ENCODE measurements around the gene CNIH2.

Gene CNIH2

DNA sequence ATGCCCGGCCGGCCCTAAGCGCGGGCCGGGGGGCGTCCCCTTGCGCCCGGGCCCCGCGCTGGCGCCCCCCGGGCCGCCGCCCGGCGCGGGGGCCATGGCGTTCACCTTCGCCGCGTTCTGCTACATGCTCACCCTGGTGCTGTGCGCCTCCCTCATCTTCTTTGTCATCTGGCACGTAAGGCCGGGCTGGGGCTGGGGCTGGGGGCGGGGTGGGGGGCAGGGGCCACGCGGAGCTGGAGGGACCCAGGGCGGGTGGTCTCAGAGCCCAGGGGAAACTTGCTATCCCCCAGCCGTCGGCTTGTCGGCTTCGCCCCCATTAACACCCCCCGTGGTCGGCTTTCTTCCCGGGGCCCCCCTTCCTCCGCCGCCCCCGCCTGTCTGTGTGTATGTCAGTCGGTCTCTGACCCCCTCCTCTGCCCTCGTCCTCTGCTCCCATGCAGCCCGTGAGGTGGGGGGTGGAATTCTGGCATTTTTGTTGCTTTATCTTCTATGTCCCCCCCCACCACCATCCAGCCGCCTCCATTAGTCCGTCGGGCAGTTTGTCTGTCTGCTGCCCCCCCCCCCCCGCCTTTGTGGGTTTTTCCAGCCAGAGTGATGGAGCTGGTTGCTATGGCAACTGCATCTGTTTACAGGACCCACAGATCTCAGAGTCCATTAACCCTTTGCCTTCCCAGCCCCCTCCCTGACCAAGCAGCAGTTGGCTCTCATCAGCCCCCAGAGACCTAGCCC lies 552 bp downstream of the CNIH2 start:
- ATAC-seq = no peak

DNA sequence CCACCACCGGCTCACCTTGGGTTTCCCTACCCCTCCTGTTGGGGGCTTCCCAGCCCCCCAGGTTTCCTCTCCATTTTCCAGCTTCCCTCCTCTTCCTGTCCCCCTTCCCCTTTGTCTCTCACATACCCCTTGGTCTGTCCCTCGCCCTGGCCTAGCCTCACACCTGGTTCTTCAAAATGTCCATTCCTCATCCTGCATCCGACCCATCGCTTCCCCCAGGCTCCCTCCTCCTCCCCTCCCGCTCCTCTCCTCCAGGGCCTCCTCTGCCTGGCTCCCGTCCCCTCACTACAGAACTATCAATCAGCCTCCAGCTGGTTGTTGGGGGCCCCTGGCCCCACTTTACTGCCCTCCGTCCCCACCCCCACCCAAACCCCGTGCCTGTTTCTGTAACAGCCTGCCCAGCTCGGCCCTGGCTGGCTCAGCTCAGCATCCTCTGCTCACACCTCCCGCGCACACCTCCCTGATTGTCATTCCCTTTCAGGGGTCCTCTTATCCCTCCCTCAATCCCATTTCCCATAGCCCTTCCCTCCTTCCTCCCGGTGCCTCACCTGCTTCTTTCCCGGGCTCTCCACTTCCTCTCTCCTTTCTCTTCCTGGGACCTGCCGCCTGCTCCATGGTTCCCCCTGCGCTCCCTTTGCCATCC lies 1.2 kb downstream of the CNIH2 start:
- no peak for ATAC-seq

DNA sequence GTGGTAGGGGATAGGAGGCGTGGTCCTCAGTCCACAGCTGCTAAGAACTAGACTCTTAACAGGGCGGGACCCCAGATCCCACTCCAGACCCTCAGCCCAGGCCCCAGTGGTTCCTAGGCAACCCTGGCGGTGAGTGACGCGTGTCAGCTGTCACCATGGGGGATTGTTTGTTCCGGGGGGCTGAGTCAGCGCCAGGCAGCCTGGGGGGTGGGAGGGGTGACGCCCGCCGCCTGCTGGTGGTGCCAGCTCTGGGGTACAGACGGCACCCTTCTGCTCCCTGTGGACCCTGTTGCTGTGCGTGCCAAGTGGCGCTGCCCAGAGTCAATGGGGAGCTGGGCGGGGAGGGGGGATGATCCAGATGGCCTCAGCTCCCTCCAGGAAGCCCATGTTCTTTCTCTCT lies 2.5 kb downstream of the CNIH2 start:
- ATAC-seq = no peak

DNA sequence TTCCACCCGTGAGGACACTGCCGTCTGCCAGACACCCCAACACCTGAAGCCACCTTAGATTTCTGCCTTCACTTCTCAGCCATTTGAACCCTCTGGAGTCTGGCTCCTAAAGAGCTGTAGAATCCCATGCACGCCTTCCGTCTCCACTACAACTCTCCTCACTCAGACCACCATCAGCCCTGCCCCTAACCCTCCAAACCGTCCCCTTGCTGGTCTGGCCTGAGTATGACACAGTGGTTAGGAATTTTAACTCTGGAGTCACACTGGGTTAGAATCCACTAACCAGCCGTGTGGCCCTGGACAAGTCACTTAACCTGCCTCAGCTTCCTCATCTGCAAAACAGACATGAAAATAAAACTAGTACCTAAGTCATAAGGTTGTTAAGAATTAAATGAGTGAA lies 3.0 kb downstream of the CNIH2 start:
- ATAC-seq = no peak

DNA sequence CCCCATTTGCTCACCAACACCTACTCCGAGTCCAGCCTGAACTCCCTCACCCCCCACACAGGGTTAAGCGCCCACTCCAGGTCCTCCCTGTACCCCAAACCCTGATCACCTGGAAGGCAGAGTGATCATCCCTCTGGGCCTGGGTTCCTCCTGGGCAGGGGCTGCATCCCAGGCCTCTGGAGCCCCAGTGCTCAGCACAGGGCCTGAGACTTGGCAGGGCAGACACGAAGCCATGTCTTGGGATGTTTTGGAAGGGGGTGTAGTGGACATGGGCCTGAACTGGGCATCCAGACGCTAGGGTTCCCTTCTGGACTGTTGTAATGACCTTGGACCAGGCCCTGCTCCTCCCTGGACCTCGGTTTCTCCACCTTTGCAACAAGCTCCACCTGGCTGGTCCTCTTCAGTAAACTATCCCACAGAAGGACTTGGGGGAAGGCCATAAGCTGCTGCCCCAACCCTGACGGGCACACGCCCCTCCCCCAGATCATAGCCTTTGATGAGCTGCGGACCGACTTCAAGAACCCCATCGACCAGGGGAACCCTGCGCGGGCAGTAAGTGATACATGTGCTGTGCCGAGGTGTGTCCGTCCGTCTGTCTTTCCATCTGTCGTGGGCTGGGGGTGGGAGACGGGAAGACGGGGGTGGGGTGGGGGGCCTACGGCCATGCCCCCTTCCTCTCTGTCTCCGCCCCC lies 3.9 kb downstream of the CNIH2 start:
- no peak for ATAC-seq

DNA sequence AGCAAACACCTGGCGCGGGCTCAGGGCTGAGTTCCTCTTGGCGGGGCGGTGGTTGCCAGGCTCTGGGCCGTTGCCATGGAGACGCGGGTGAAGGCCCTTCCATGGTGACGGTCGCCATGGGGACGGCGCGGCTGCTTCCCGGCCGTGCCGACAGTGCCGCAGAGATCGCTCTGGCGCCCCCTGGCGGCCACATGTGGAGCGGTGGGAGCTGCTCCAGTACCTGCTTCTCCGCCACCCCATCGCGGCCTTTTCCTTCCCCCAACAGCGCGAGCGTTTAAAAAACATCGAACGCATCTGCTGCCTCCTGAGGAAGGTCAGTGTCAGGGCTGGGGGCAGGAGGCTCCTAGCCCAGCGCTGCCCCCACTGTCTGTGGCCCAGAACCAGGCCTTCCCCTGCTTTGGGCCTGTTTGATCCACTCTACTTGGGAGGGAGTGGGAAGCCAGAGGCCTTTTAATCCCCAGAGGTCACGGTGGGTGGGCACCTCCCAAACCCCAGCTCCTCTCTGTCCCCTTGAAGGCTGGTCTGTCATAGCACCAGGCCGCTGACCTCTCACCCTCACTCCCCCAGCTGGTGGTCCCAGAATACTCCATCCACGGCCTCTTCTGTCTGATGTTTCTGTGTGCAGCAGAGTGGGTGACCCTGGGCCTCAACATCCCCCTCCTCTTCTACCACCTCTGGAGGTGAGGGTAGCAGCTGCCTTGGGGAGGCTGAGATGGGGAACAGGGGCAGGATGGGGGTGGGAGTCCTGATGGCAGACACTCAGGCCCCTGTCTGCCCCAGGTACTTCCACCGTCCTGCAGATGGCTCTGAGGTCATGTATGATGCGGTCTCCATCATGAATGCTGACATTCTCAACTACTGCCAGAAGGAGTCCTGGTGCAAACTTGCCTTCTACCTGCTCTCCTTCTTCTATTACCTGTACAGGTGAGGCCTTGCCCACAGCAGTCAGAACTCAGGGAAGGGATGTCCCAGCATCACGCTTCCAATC lies 4.8 kb downstream of the CNIH2 start:
- ATAC-seq = peak; percentile 91

DNA sequence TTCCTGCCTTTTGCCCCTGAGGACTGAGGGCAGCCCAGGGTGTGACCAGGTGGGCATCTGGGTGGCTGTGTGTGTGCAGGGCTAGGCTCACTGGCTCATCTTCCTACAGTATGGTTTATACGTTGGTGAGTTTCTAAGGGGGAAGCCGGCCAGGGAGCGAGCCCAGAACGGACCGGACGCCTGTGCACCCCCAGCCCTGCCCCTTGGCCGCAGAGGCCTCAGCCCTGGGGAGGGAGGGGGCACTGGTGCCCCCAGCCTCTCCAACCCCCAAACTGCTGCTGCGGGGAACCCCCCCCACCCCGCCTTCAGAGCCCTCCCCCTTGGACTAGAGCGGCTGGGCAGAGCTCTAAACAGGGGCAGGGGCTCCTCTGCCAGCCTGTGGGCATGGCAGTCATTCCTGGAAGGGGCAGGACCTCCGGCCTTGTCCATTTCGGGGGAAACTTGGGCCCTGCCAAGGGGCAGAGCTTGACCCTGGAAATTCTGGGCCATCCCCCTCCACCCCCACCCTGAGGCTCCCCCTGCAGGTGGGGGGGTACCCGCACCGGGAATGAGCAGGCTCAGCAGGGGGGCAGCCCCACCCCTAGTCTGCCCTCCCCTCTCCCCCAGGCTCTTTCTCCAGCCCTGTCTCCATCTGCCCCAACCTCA lies 5.6 kb downstream of the CNIH2 start:
- no peak for ATAC-seq

DNA sequence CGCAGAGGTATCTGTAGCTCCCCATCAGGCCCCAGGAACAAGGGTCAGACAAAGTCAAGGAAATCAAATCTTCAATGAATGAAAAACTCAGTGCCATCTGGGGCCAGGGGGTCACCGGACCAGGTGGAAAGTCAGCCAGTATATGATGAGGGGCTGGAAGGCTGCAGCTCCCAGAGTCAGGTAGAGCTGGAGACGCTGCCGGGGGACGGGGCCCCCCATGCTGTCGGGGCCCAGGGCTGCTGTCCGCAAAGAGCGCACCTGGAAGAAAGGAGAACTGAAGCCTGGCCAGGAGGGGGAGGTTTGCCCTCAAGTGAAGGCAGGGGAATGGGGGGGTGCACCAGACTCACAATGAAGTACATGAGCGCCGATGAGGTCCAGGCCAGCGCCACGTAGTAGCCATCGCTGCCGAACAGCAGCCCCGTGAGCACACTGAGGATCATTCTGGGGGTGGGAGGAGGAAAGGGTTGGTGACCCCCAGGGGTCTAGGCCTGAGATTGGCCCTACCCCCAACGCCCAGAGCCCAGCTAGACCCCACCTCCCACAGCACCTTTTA lies 6.6 kb downstream of the CNIH2 start:
- no peak for ATAC-seq

DNA sequence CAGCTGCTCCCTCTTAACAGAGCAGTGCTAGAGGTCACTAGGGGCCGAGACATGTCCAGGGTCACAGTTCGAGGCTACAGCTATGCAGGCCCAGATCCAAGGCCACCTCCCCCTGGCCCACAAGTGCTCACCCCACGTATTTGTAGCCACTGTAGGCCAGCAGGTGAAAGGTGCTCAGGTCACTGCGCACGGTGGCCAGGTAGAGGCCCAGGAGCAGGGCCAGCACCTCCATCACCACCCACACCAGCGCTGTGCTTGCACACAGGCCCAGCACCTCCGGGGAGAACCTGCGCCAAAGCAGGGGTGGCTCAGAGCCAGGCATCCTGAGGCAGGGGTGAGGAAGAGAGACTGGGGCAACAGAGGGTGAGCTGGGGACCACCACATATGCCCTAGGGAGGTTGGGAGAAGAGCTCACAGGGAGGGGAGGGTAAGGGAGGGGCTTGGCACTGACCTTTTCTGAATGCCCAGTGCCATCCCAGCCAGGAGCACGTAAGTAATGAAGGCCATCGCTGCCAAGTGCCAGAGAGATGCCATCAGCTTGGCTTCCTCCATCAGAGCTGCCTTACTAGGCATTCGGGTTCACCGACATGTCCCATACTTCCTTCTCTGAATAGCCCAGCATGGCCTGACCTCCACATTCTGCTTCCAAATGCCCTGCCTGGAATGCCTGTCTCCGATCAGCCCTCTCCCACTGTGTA lies 7.4 kb downstream of the CNIH2 start:
- no peak for ATAC-seq

DNA sequence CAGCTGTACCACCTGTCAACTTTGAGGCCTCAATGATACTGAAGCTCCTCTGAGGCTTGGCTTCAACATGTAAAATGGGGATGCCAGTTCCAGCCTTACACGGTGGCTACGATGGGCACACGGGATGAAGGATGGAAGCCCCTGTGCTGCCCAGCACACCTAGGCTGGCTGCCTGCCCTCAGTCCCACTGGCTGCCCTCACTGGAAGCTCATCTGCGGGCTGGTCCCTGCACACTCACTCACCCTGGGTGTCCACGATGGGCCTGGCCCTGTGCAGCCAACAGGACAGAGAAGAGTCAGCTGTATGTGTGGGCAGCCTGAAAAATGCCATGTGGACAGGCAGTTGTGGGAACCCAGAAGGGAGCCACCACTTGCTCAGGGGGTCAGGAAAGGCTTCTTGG lies 8.7 kb downstream of the CNIH2 start:
- ATAC-seq = no peak

DNA sequence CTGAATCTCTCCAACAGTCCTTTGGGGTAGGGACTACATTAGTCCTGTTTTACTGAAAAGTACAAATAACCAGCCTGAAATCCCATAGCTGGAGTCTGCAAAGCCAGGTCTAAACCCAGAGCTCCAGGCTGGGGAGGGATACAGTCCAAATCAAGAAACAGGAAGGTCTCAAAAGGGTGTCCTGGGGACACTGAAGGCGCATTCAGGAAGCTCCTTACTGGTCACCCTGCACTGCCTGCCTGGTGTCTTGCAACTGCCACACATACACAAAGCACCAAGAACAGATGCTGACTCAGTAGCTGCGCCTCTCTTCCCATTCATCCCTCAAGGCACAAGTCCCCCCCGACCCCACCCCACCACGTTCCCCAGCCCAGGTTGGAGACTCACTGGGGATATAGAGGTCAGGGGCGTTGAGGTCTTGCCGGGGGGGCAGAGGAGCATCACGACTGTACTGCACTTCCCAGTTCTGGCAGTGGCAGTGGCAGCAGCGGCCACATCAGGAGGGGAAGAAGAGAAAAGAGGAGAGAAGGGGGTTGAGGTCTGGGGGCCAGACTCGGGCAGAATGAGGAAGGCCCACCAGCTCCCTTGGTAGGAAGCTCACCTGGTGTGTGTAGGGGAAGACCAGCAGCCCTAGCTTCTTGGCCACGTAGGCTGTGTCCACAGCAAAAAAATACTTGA lies 9.4 kb downstream of the CNIH2 start:
- no peak for ATAC-seq

DNA sequence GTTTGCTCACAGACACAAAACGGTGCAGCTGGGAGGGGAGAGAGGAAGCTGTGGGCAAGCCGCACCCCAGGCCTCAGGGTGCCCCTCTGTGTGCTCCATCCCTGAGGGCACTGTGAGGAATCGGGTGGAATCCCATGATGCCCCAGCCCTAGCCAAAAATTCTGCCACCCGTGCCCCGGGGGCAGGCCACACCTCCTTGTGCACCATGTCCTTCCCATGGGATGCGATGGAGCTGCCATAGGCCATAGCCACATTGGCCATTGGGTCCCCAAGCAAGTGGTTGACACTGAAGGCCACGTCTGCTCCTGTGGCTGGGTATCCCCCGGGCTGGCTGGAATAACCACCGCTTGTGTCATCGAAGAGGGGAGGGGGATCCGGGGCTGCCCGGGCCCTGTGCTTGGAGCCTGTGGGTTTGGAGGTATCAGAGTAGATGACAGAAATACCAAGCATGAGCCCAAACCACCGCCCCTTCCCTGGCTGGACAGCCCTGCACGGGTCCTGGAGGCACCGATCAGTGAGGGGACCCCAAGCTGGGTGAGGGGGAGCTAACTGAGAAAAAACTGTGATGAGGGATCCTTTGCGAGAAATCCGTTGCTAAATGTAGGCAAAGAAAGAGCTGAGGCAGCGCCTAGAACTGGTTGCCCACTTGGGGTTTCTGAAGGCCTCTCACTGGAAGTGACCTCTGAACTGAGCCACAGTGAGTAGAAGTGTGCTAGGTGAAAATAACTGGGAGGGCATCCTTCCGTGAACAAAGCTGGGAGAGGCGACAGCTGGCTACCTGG lies 10.1 kb downstream of the CNIH2 start:
- no peak for ATAC-seq

DNA sequence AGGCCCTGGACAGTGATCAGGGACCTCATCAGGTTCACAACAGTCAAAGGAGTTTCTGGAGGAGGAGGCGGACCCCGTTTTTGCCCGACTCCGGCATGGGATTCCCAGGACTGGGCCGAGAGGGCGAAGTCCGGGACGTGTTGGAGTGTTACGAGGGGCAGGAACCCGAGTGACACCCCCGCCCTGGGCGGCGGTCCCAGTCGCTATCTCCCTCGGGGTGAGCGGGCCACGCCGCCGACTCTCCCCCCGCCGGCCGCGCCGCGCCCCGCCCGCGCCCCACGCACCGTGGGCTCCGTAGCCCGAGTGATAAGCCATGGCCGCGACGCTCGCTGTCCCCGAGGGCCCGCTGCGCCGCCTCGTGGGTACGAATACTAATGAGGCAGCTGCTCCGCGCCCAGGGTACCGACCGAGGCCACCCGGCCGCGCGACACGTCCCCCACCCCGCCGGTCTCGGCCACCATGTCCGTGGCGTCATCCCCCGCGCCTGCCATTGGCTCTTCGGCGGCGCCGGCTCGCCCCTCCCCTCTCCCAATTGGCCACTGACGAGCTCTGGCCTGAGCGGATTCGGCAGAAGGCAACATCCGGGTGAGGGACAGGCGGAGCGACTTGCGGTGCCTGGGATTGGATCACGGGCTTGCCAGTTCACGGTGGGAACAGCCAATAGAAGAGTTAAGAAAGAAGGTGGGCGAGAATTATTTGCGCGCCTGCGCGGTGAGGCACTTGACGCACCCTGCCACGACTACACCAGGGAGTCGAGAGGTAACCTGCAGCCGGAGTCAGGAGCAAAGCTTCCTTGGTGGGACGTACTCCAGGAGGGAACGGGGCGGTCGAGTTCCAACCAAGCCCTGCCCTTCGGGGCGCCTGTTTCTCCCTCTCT lies 10.9 kb downstream of the CNIH2 start, which contains the start of gene YIF1A:
Gene YIF1A, minus strand, starts transcription at position 473 of the 877 bp plus-strand sequence. Its CDS starts 158 bp downstream, at position 315.
- ATAC-seq = peak; percentile 95 to 97

DNA sequence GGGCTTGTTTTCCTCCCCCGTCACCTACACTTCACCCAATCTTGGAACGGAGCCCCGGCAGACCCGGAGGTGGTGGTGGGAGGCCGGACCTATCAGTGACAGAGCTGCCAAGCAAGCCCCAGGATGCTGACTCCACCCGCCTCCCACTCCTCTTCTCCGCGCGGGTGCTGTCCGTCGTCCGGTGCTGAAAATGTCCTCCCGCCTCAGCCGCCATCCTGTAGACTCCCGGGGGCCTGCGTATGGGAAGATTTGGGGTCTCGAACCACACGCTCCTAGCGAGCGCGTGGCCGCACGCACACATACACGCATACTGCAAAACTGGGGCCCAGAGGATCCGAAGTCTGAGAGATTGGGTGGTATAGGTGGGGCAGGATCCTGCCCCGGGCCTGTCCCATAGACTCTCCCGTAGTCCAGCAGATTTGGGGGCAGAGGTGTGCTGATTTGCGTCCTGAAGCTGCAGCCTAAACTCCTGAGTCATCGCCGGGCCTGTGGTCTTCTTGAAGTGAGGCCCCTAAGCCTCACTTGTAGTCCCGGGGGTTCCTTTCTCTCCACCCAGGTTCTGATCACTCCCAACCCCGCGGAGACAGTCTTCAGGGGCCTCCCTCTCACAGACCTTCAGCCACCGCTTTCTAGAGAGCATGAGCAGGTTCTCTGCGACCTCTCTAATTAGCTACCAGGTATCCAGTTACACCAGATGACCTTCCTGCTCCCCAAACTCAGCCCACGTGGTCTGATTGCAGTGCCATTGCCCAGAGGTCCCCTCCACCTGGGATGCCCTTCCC lies 11.8 kb downstream of the CNIH2 start:
- peak; percentile 63 to 67 for ATAC-seq

DNA sequence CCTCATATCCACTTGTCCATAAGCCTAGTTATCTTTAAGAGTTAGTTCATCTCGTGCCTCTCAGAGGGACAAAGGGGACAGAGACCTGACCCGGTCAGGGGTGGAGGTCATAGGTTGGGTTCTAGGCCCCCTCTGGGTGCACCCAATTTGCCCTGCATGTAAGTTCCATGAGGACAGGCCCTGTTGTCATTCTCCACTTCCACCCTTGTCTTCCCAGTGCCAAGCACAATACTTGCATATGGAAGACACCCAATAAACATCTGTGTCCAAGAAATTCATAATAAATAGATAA lies 12.3 kb downstream of the CNIH2 start:
- ATAC-seq = no peak

DNA sequence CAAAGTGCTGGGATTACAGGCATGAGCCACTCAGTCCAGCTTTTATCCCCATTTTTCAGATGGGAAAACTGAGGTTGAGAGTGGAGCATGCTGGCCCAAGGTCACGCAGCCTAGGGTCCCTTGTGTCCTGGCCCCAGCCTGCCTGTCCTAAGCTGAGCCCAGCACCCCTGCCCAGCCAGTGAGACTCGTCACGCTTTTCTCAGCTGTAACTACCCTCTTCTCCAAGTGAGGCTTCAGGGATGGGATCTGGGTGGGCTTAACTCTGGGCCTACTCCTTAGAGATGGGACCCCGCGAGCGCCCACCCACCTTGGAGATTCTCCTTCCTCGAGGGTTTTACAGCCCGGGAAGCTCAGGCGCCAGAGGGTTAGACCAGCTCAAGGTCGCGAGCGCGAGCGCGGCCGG lies 13.3 kb downstream of the CNIH2 start:
- no peak for ATAC-seq

DNA sequence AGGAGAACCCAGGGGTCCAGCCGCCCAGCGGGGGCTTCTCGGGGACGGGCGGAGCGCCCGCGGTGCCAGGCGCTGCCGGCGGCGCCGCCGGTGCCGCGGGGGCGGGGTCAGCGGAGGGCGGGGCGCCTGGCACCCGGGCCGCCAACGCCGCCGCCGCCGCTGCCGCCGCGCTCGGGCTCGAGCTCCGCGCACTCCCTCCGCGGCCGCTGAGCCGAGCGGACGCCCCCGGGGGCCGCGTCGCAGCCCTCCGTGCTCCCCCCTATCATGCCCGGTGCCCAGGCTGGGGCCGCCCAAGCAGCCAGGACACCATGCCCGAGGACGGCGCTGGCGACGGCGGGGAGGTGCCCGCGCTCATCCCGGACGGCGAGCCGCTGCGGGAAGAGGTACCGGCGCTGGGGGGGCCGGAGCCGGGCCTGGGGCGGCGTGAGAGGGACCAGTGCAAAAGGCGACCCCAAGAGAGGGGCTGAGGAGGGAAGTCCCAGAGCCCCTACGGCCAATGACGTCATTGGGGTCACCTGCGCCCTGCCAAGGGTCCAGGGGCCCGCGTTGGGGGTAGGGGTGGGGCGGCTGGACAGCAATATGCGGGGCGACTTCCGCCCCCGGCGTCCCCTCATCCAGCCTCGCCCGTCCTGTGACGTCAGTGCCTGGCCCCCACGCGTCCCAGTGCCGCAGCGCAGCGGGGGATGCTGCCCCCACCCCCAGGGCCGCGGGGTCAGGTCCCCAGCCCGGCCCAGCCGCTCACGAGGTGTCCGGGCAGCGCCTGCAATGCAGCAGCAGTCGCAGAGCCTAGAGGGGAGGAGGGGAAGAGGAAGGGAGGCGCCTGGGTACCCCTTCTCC lies 13.9 kb downstream of the CNIH2 start, which contains the start of gene TMEM151A:
Gene TMEM151A, plus strand, starts transcription at position 189 of the 837 bp plus-strand sequence. Its CDS starts 120 bp downstream, at position 309.
- ATAC-seq = no peak
